CD4-positive, alpha-beta T cell (primary cell): ENCODE data around the gene PLGRKT. TPM values are rescaled to one million over a fixed set of nuclear protein-coding genes. Genes with fewer than 3 reads are reported as not detected.
"Not testable (repeated sequence)": the region's sequence is repeated elsewhere in the genome, so short reads cannot be mapped to it uniquely, and the experiment has no call there.

Experiments
- ATAC-seq: fragments of 200-7000 bp; cut with Tn5 transposase; one replicate; pipeline ENCODE4 v1.10.0; 2022; ENCODE audit warnings: mild to moderate bottlenecking; ENCODE audit not compliant: poor library complexity
- CTCF ChIA-PET: fragments of 350-600 bp; sonication (Branson Sonifier 250); formaldehyde crosslinking; loops from one replicate; lab custom pipeline; 2021; ENCODE audit warnings: antibody characterized with exemption, inconsistent platforms; lab: Charles Lee
- POLR2A ChIA-PET: fragments of 350-600 bp; sonication (Branson Sonifier 250); formaldehyde crosslinking; loops from one replicate; lab custom pipeline; 2021; ENCODE audit warnings: antibody characterized with exemption, inconsistent platforms; lab: Charles Lee
- DNase-seq, 14 experiments: peaks; one replicate each; pipeline ENCODE4 v3.0.0-alpha.2; 2013 to 2020; ENCODE audit warnings: mixed read lengths in 2 of 14
- H3K27ac ChIP-seq, 2 donors: one replicate each; pipeline versions ENCODE4 v1.5.1 to v1.7.0; 2013; ENCODE audit warnings: low read length in 2 of 2, low read depth in 1 of 2, mild to moderate bottlenecking in 1 of 2
- H3K27me3 ChIP-seq, 2 experiments: 1 replicate in 1 of 2; 2 replicates in 1 of 2; pipeline versions ENCODE4 v1.6.1 to v1.7.0; 2013; ENCODE audit warnings: low read length in 2 of 2, control low read depth in 1 of 2, mild to moderate bottlenecking in 1 of 2, moderate library complexity in 1 of 2; ENCODE audit not compliant: insufficient read depth in 2 of 2, control insufficient read depth in 1 of 2
- H3K36me3 ChIP-seq: one replicate; pipeline ENCODE4 v1.6.1; 2013; ENCODE audit warnings: low read length, control low read depth; ENCODE audit not compliant: insufficient read depth
- H3K4me1 ChIP-seq: one replicate; pipeline ENCODE4 v1.6.1; 2013; ENCODE audit warnings: low read length, control low read depth; ENCODE audit not compliant: insufficient read depth
- H3K4me3 ChIP-seq: one replicate; pipeline ENCODE4 v1.5.1; 2013; ENCODE audit warnings: mild to moderate bottlenecking, low read length, moderate library complexity
- H3K9me3 ChIP-seq, 2 experiments: 1 replicate in 1 of 2; 2 replicates in 1 of 2; pipeline versions ENCODE4 v1.6.1 to v1.7.0; 2013; ENCODE audit warnings: low read length in 2 of 2, mild to moderate bottlenecking in 2 of 2, control low read depth in 1 of 2, moderate library complexity in 1 of 2; ENCODE audit not compliant: control insufficient read depth in 1 of 2, insufficient read depth in 1 of 2
- H3K27ac Mint-ChIP-seq: one replicate; pipeline ENCODE4 v1.8.0; 2020; ENCODE audit warnings: mixed read lengths
- H3K27me3 Mint-ChIP-seq: one replicate; pipeline ENCODE4 v1.8.0; 2021; ENCODE audit warnings: mixed read lengths
- H3K36me3 Mint-ChIP-seq: one replicate; pipeline ENCODE4 v1.8.0; 2021; ENCODE audit warnings: low read depth, mixed read lengths
- H3K4me1 Mint-ChIP-seq: one replicate; pipeline ENCODE4 v1.8.0; 2021; ENCODE audit warnings: low read depth, mixed read lengths
- H3K4me3 Mint-ChIP-seq: one replicate; pipeline ENCODE4 v1.8.0; 2020; ENCODE audit warnings: mild to moderate bottlenecking, mixed read lengths
- H3K9me3 Mint-ChIP-seq: one replicate; pipeline ENCODE4 v1.8.0; 2020; ENCODE audit warnings: mixed read lengths
- intact Hi-C, 2 experiments: fragments of 100-400 bp; cut with DNase I in 1 of 2; cut with micrococcal nuclease in 1 of 2; formaldehyde crosslinking; loops; one replicate each; pipeline versions ENCODE4 v1.15.1 to v1.9.0; 2023 to 2025; cut with DNase I, micrococcal nuclease
- total RNA-seq, 174 experiments: library from RNA in 2 of 174; stranded (reverse) in 2 of 174; gene quantifications; one replicate each; pipeline ENCODE4 v1.2.3 and lab custom pipeline; 2021 to 2026
- TF ChIP-seq, protein P1 (sequence below): fragments of 200-600 bp; IDR thresholded peaks from one replicate; pipeline ENCODE4 v1.8.0; 2022; ENCODE audit warnings: antibody characterized with exemption, mild to moderate bottlenecking

The PLGRKT gene
- total RNA-seq, 2 experiments from 2014 or later = 13.8 to 15.6 TPM

DNA sequence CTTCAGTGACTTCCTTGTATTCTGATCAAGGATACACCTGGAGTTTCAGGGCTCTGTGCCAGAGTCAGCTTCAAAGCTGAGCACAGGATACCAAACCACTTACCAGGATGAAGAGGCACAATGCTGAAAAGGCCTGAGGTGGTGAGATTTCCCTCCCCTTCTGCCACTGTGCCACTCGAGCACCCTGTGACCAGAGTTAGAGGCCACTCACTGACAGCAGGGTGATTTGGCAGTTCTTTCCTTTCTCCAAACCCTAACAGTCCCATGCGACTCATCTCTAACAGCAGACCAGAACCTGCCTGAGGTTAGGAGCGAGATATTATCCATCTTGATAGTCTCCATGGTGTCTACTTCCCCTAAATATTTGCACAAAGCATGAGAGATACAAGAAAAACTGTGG, 1.8 kb downstream of the PLGRKT start:
- intact Hi-C loops = loop anchor here (2.0 to 10.0 kb wide), 8 partner anchors 15 to 759 kb away; partner anchors contain the start of genes CD274 (in 1 of the 2), CDC37L1 (in 1 of the 2), JAK2 (in 1 of the 2) and RIC1 (in 1 of the 2)
- H3K36me3 Mint-ChIP-seq = peaks cover 43% of the 10 kb centered on the region
- H3K4me1 Mint-ChIP-seq = peaks cover 43% of the 10 kb centered on the region
- DNase-seq (no peak), ATAC-seq (no peak)
- H3K9me3 Mint-ChIP-seq = no peaks in the 10 kb centered on the region
- CTCF ChIA-PET = interaction anchor here (1.3 to 3.4 kb wide), 3 partner anchors 12 to 165 kb away, joined by 4 to 16 read pairs (median 7); partner anchors contain the start of gene CD274
- no peak overlapping the region for H3K4me3 ChIP-seq
- peaks cover 0 to 11% of the 10 kb centered on the region in 2 experiments for H3K9me3 ChIP-seq
- no peaks in the 10 kb centered on the region for H3K27me3 ChIP-seq
- no peak overlapping the region for H3K27ac ChIP-seq
- H3K4me1 ChIP-seq = peaks cover 29% of the 10 kb centered on the region
- peaks cover 25% of the 10 kb centered on the region for H3K36me3 ChIP-seq
- peak overlapping the region; percentile 94 for H3K4me3 Mint-ChIP-seq
- TF ChIP-seq, protein P1, sequence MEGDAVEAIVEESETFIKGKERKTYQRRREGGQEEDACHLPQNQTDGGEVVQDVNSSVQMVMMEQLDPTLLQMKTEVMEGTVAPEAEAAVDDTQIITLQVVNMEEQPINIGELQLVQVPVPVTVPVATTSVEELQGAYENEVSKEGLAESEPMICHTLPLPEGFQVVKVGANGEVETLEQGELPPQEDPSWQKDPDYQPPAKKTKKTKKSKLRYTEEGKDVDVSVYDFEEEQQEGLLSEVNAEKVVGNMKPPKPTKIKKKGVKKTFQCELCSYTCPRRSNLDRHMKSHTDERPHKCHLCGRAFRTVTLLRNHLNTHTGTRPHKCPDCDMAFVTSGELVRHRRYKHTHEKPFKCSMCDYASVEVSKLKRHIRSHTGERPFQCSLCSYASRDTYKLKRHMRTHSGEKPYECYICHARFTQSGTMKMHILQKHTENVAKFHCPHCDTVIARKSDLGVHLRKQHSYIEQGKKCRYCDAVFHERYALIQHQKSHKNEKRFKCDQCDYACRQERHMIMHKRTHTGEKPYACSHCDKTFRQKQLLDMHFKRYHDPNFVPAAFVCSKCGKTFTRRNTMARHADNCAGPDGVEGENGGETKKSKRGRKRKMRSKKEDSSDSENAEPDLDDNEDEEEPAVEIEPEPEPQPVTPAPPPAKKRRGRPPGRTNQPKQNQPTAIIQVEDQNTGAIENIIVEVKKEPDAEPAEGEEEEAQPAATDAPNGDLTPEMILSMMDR = no peak
- no peaks in the 10 kb centered on the region for H3K27me3 Mint-ChIP-seq
- POLR2A ChIA-PET = interaction anchor here (0.9 to 5.7 kb wide), 2 partner anchors 13 to 580 kb away, joined by 4 to 114 read pairs; partner anchors contain the start of genes CD274 and RANBP6
- H3K27ac Mint-ChIP-seq = peak overlapping the region; percentile 97

DNA sequence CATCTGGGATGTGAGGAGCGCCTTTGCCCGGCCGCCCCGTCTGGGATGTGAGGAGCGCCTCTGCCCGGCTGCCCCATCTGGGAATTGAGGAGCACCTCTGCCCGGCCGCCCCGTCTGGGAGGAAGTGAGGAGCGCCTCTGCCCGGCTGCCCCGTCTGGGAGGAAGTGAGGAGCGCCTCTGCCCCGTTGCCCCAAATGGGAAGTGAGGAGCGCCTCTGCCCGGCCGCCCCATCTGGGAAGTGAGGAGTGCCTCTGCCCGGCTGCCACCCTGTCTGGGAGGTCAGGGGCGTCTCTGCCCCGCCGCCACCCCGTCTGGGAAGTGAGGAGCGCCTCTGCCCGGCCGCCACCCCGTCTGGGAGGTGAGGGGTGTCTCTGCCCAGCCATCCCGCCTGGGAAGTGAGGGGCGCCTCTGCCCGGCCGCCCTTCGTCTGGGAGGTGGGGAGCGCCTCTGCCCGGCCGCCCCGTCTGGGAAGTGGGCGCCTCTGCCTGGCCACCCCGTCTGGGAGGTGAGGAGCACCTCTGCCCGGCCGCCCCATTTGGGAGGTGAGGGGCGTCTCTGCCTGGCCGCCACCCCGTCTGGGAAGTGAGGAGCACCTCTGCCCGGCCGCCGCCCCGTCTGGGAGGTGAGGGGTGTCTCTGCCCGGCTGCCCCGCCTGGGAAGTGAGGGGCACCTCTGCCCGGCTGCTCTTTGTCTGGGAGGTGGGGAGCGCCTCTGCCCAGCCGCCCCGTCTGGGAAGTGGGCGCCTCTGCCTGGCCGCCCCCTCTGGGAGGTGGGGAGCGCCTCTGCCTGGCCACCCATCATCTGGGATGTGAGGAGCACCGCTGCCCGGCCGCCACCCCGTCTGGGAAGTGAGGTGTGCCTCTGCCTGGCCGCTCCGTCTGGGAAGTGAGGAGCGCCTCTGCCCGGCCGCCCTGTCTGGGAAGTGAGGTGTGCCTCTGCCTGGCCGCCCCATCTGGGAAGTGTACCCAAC, 3.6 kb downstream of the PLGRKT start:
- H3K27me3 ChIP-seq, CTCF ChIA-PET: not testable (repeated sequence)

GRCh38 chr9:5433328-5433727, 4.4 kb downstream of the PLGRKT start:
- Mint-ChIP-seq H3K36me3 (peaks cover 63% of the 10 kb centered on the region), H3K4me1 (peaks cover 38% of the 10 kb centered on the region)
- H3K4me3 ChIP-seq, H3K4me3 Mint-ChIP-seq, H3K27me3 Mint-ChIP-seq, ATAC-seq, DNase-seq, H3K9me3 Mint-ChIP-seq, H3K27ac Mint-ChIP-seq, H3K27me3 ChIP-seq, H3K27ac ChIP-seq, POLR2A ChIA-PET, CTCF ChIA-PET: not testable (repeated sequence)
- intact Hi-C loops = loop anchor here in 1 of 2 experiments (10.0 kb wide), 1 partner anchor 571 kb away; a partner anchor contains a TSS
- Histone ChIP-seq H3K4me1 (peaks cover 21% of the 10 kb centered on the region), H3K9me3 (peaks cover 0 to 11% of the 10 kb centered on the region in 2 experiments), H3K36me3 (peaks cover 34% of the 10 kb centered on the region)

More for the DNA sequence above, 3.6 kb downstream of the PLGRKT start:
- Histone ChIP-seq H3K4me1 (peaks cover 29% of the 10 kb centered on the region), H3K9me3 (peaks cover 0 to 11% of the 10 kb centered on the region in 2 experiments), H3K36me3 (peaks cover 34% of the 10 kb centered on the region)
- peaks cover 46% of the 10 kb centered on the region for H3K4me1 Mint-ChIP-seq
- H3K9me3 Mint-ChIP-seq, H3K4me3 Mint-ChIP-seq, POLR2A ChIA-PET, H3K27me3 Mint-ChIP-seq, ATAC-seq, H3K27ac ChIP-seq, H3K27ac Mint-ChIP-seq, H3K4me3 ChIP-seq, DNase-seq: not testable (repeated sequence)
- intact Hi-C loops = loop anchor here in 1 of 2 experiments (10.0 kb wide), 1 partner anchor 571 kb away; a partner anchor contains a TSS
- H3K36me3 Mint-ChIP-seq = peaks cover 59% of the 10 kb centered on the region

DNA sequence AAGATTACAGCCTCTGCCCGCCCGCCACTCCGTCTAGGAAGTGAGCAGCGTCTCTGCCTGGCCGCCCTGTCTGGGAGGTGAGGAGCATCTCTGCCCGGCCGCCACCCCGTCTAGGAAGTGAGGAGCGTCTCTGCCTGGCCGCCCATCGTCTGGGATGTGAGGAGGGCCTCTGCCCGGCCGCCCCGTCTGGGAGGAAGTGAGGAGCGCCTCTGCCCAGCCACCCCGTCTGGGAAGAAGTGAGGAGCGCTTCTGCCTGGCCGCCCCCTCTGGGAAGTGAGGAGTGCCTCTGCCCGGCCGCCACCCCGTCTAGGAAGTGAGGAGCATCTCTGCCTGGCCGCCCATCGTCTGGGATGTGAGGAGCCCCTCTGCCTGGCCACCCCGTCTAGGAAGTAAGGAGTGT, 4.8 kb downstream of the PLGRKT start:
- ATAC-seq, DNase-seq, CTCF ChIA-PET, H3K27me3 Mint-ChIP-seq, H3K4me3 ChIP-seq, H3K9me3 Mint-ChIP-seq, H3K27ac ChIP-seq, H3K27ac Mint-ChIP-seq, H3K27me3 ChIP-seq, POLR2A ChIA-PET, H3K4me3 Mint-ChIP-seq: not testable (repeated sequence)
- intact Hi-C loops = loop anchor here in 1 of 2 experiments (10.0 kb wide), 1 partner anchor 572 kb away; a partner anchor contains a TSS
- Histone ChIP-seq H3K9me3 (peaks cover 0 to 11% of the 10 kb centered on the region in 2 experiments), H3K4me1 (peaks cover 17% of the 10 kb centered on the region), H3K36me3 (peaks cover 34% of the 10 kb centered on the region)
- Mint-ChIP-seq H3K36me3 (peaks cover 60% of the 10 kb centered on the region), H3K4me1 (peaks cover 34% of the 10 kb centered on the region)
